K562 (cell line): Measurements from ENCODE around the gene TCF12. TPM values are rescaled to one million over a fixed set of nuclear protein-coding genes. Genes with fewer than 3 reads are reported as not detected.
A peak's percentile ranks its signal among the peaks of the same experiment; 100 is the strongest.

Experiments used
- ATAC-seq: fragments of 200-7000 bp; cut with Tn5 transposase; 3 replicates; pipeline ENCODE4 v1.9.1; 2020; ENCODE audit warnings: moderate library complexity
- BruUV-seq: library from RNA; stranded (reverse); fragments of 400-500 nt; replicated peaks from 2 replicates; lab custom pipeline; 2021; lab: Mats Ljungman, UMichigan
- CTCF ChIA-PET: fragments of 300-600 bp; formaldehyde crosslinking; extraction: SDS; loops from one replicate; lab custom pipeline; 2021; ENCODE audit warnings: low intra/inter-chr PET ratio; lab: Yijun Ruan, JAX
- POLR2A ChIA-PET: fragments of 300-600, 350-650 bp; sonication (Branson Sonifier 250); formaldehyde crosslinking; extraction: SDS; loops from one replicate; lab custom pipeline; 2021; ENCODE audit warnings: antibody characterized with exemption, inconsistent platforms; lab: Yijun Ruan, JAX
- DNase-seq, 4 experiments: peaks; one replicate each; pipeline versions ENCODE4 v3.0.0 to v3.0.0-alpha.2; 2011 to 2018; ENCODE audit warnings: low spot score in 3 of 4, mixed read lengths in 3 of 4; ENCODE audit errors: extremely low read depth in 1 of 4
- FAIRE-seq: peaks from 2 replicates; lab custom pipeline; 2011; peaks lifted over from hg19 to GRCh38; lab: Jason Lieb, UNC
- H2AFZ ChIP-seq: 2 replicates; pipeline ENCODE4 v1.6.0; 2011; ENCODE audit warnings: low read depth, low read length, control low read depth, inconsistent platforms
- H3K27ac ChIP-seq: fragments of 200-600 bp; 3 replicates; pipeline ENCODE4 v1.8.0; 2011; ENCODE audit warnings: low read depth, mild to moderate bottlenecking, control low read depth, inconsistent platforms, low read length, moderate library complexity, mixed read lengths; ENCODE audit errors: extremely low read depth
- H3K27me3 ChIP-seq, 2 experiments: fragments of 300-600 bp in 1 of 2; 2 replicates in 1 of 2; 3 replicates in 1 of 2; pipeline versions ENCODE4 v1.6.0 to v1.8.0; 2011; ENCODE audit warnings: inconsistent platforms in 2 of 2, low read length in 2 of 2, mild to moderate bottlenecking in 1 of 2, mixed read lengths in 1 of 2, moderate library complexity in 1 of 2; ENCODE audit not compliant: control insufficient read depth in 2 of 2, insufficient read depth in 2 of 2
- H3K36me3 ChIP-seq: fragments of 300-600 bp; 3 replicates; pipeline ENCODE4 v1.8.0; 2011; ENCODE audit warnings: mild to moderate bottlenecking, low read length, inconsistent platforms; ENCODE audit not compliant: control insufficient read depth, insufficient read depth
- H3K4me1 ChIP-seq, 2 experiments: fragments of 200-600 bp in 1 of 2; replicated peaks in 1 of 2; 2 replicates in 1 of 2; 3 replicates in 1 of 2; pipeline versions ENCODE4 v1.5.1 to v1.8.0; 2011; ENCODE audit warnings: inconsistent platforms in 2 of 2, low read length in 2 of 2, mild to moderate bottlenecking in 1 of 2, mixed read lengths in 1 of 2, moderate library complexity in 1 of 2; ENCODE audit not compliant: control insufficient read depth in 2 of 2, insufficient read depth in 2 of 2
- H3K4me2 ChIP-seq: 2 replicates; pipeline ENCODE4 v1.6.1; 2011; ENCODE audit warnings: low read length, control low read depth, inconsistent platforms, mixed read lengths; ENCODE audit not compliant: insufficient read depth
- H3K4me3 ChIP-seq: fragments of 200-600 bp; sonication (generic), shearing (Covaris generic); 2 replicates; pipeline ENCODE4 v1.5.1; 2016; ENCODE audit warnings: control low read depth, inconsistent platforms
- H3K79me2 ChIP-seq: fragments of 200-600 bp; 3 replicates; pipeline ENCODE4 v1.8.0; 2011; ENCODE audit warnings: low read length, inconsistent platforms; ENCODE audit not compliant: control insufficient read depth, insufficient read depth
- H3K9ac ChIP-seq, 2 experiments: 2 replicates each; pipeline versions ENCODE4 v1.6.0 to v1.6.1; 2011; ENCODE audit warnings: low read depth in 2 of 2, low read length in 2 of 2, control low read depth in 1 of 2, inconsistent platforms in 1 of 2, mild to moderate bottlenecking in 1 of 2, mixed read lengths in 1 of 2; ENCODE audit not compliant: insufficient read depth in 1 of 2
- H3K9me1 ChIP-seq: one replicate; pipeline ENCODE4 v1.6.0; 2011; ENCODE audit warnings: inconsistent platforms, mild to moderate bottlenecking, low read length, moderate library complexity; ENCODE audit not compliant: control insufficient read depth, insufficient read depth
- H3K9me3 ChIP-seq: replicated peaks from 2 replicates; pipeline ENCODE4 v1.5.1; 2011; ENCODE audit warnings: low read depth, low read length, inconsistent platforms; ENCODE audit not compliant: control insufficient read depth, insufficient read depth
- H4K20me1 ChIP-seq: replicated peaks from 2 replicates; pipeline ENCODE4 v1.6.1; 2011; ENCODE audit warnings: low read length, inconsistent platforms, mixed read lengths; ENCODE audit not compliant: control insufficient read depth, insufficient read depth
- CTCFL ChIP-seq: IDR thresholded peaks from 2 replicates; pipeline ENCODE4 v1.6.1; 2011; ENCODE audit warnings: borderline replicate concordance, low read depth, mild to moderate bottlenecking, moderate library complexity, low read length; ENCODE audit not compliant: insufficient read depth, poor library complexity, severe bottlenecking
- EZH2 ChIP-seq: IDR thresholded peaks from 2 replicates; pipeline ENCODE4 v1.6.1; 2012; ENCODE audit warnings: low read depth, mild to moderate bottlenecking, inconsistent platforms, low read length, borderline replicate concordance
- KAT2B ChIP-seq: IDR thresholded peaks from one replicate; pipeline ENCODE4 v1.6.1; 2012; ENCODE audit warnings: low read depth, mild to moderate bottlenecking, control low read depth, inconsistent platforms, low read length, moderate library complexity
- POLR2H ChIP-seq: IDR thresholded peaks from 2 replicates; pipeline ENCODE4 v1.6.1; 2016; ENCODE audit warnings: missing genetic modification characterization, low read depth, mild to moderate bottlenecking, control low read depth, missing compliant biosample characterization, moderate library complexity
- SAP30 ChIP-seq: fragments of 200-600 bp; sonication (generic); IDR thresholded peaks from 2 replicates; pipeline ENCODE4 v1.6.1; 2012; ENCODE audit warnings: borderline replicate concordance, low read depth, mild to moderate bottlenecking, moderate library complexity, low read length, control low read depth, inconsistent platforms; ENCODE audit not compliant: insufficient read depth, poor library complexity, severe bottlenecking
- TARDBP ChIP-seq: fragments of 450-650 bp; IDR thresholded peaks from 2 replicates; pipeline ENCODE4 v1.6.1; 2016
- TCF15 ChIP-seq: fragments of 250-450 bp; sonication (Bioruptor Pico); IDR thresholded peaks from 2 replicates; pipeline ENCODE4 v1.8.0; 2022; ENCODE audit warnings: moderate library complexity, mild to moderate bottlenecking, inconsistent platforms
- ZNF23 ChIP-seq: fragments of 250-450 bp; sonication (Bioruptor Pico); IDR thresholded peaks from 2 replicates; pipeline ENCODE4 v1.4.0; 2020; ENCODE audit warnings: mild to moderate bottlenecking
- WGBS: fragments of 100-300 bp; shearing (Covaris generic); methylation state at CpG from one replicate; pipeline ENCODE4 v1.1.6; 2016; ENCODE audit warnings: low coverage, mixed read lengths; ENCODE audit not compliant: insufficient coverage; ENCODE audit errors: missing lambda C conversion rate; 5-methylcytosine and 5-hydroxymethylcytosine counted together
- in situ Hi-C: fragments of 300-500 bp; cut with MboI; formaldehyde crosslinking; loops from 4 replicates; pipeline ENCODE4 v1.15.0; 2018; ENCODE audit warnings: inconsistent platforms, mixed read lengths
- intact Hi-C: fragments of 100-400 bp; cut with micrococcal nuclease; formaldehyde crosslinking; loops from 2 replicates; pipeline ENCODE4 v1.14.2; 2022
- polyA plus RNA-seq, 8 experiments: library from polyadenylated mRNA; depleted of rRNA in 4 of 8; stranded (reverse) in 5 of 8; unstranded in 3 of 8; fragments of >200 nt; fragmentation: Nextera tagmentation in 2 of 8; fragmentation: Illumina TruSeq in 1 of 8; extraction: Ambion mirVana in 2 of 8; extraction: Trizol in 1 of 8; gene quantifications; 2 replicates each; pipeline versions ENCODE4 v1.2.1 to v1.2.3, GENCODE V29; 2011 to 2014; ENCODE audit warnings: inconsistent platforms in 1 of 8, missing spikeins in 1 of 8
- total RNA-seq, 7 experiments: library from RNA; depleted of rRNA in 6 of 7; stranded (reverse); fragments of >200 nt in 6 of 7; fragmentation: Illumina TruSeq in 2 of 7; extraction: Trizol in 2 of 7; gene quantifications; 2 replicates each; pipeline versions ENCODE4 v1.2.1 to v1.2.3, GENCODE V29; 2011 to 2021; ENCODE audit warnings: low replicate concordance in 1 of 7

TCF12 gene
- total and polyA plus RNA-seq, 9 of the 15 experiments (the other 6 are each of a cell fraction or from before 2014, with no cell fraction given), result 10.5 to 132 (median 52.9) TPM

- TF ChIP-seq CTCFL (no peak), TCF15 (CRISPR knock-in tag) (no peak), TARDBP (no peak), POLR2H (tag) (no peak), KAT2B (no peak), SAP30 (no peak), ZNF23 (no peak), EZH2 (no peak)
- DNase-seq (no peak), ATAC-seq (no peak), FAIRE-seq (no peak)
- CTCF ChIA-PET, result no interaction called here
- Histone ChIP-seq H3K4me3 (no peak overlapping the region), H3K79me2 (no peaks in the 10 kb centered on the region), H3K9me3 (no peaks in the 10 kb centered on the region), H3K4me2 (no peak overlapping the region), H3K27me3 (no peaks in the 10 kb centered on the region), H3K27ac (no peak overlapping the region), H3K9me1 (no peaks in the 10 kb centered on the region), H3K4me1 (peaks cover 28 to 37% of the 10 kb centered on the region in 2 experiments), H3K9ac (no peak overlapping the region), H3K36me3 (no peaks in the 10 kb centered on the region), H4K20me1 (no peaks in the 10 kb centered on the region), H2AFZ (peak overlapping the region; percentile 79; the same call in 1 of the 2 replicates)
- WGBS, result 87% methylated on average over 20 of the region's 21 CpGs
- no TSS peak for BruUV-seq
- in situ Hi-C loops (loop anchor here (10.0 to 25.0 kb wide), 2 partner anchors 395 to 823 kb away; partner anchors contain the start of gene TCF12), intact Hi-C loops (loop anchor here (5.0 kb wide), 1 partner anchor 293 kb away; no protein-coding TSS in a partner anchor)
- POLR2A ChIA-PET, result interaction anchor here (0.6 to 1.6 kb wide), 2 partner anchors 12 to 507 kb away, joined by 3 to 4 read pairs; no protein-coding TSS in a partner anchor
Observed at GRCh38 chr15:57309856-57310760, 391.7 kb downstream of the TCF12 start.
